Measurements from ENCODE around the gene PRKG2.

DNA sequence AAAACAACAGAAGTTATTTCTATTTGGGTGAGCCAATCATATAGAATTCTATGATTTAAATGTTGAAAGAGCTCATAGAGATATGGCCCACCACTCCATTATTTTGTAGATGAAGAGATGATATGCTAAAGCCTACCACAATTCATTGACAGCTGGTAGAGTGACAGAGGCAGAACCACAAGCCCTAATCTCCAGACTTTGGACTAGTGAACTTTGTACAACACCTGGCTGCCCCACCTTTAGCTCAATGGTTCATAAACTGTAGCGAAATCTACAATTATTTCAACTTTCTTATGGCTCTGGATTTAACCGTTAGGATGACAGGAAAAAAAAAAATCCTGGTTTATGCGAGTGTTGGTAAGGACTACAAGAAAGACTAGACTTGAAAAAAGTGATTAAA lies 50.9 kb downstream of the PRKG2 start:
- TF ChIP-seq, protein P1, sequence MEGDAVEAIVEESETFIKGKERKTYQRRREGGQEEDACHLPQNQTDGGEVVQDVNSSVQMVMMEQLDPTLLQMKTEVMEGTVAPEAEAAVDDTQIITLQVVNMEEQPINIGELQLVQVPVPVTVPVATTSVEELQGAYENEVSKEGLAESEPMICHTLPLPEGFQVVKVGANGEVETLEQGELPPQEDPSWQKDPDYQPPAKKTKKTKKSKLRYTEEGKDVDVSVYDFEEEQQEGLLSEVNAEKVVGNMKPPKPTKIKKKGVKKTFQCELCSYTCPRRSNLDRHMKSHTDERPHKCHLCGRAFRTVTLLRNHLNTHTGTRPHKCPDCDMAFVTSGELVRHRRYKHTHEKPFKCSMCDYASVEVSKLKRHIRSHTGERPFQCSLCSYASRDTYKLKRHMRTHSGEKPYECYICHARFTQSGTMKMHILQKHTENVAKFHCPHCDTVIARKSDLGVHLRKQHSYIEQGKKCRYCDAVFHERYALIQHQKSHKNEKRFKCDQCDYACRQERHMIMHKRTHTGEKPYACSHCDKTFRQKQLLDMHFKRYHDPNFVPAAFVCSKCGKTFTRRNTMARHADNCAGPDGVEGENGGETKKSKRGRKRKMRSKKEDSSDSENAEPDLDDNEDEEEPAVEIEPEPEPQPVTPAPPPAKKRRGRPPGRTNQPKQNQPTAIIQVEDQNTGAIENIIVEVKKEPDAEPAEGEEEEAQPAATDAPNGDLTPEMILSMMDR (IDR thresholded peaks at IDR 0.05), result no peak
- TF ChIP-seq EZH2 (IDR thresholded peaks at IDR 0.05), result no peak
